ENCODE results near the gene GPR18.

GPR18 gene

GRCh38 chr13:99282264-99283231 is 24.4 kb upstream of the GPR18 start:
- H3K4me3 ChIP-seq (ENCODE audit: low read depth, low read length), result no peak overlapping the region
- DNase-seq, result no peak
- H3K27ac ChIP-seq, result no peak overlapping the region

GRCh38 chr13:99281811-99282263 is 23.7 kb upstream of the GPR18 start:
- H3K27ac ChIP-seq, result no peak overlapping the region
- no peak for TF ChIP-seq CTCF (IDR thresholded peaks at IDR 0.05; ENCODE audit: low read depth, low read length)
- DNase-seq, result no peak

More at GRCh38 chr13:99282264-99283231, 24.4 kb upstream of the GPR18 start:
- no peaks in the 10 kb centered on the region for H3K9me3 ChIP-seq (ENCODE audit: severe bottlenecking)
- no peak for TF ChIP-seq CTCF (IDR thresholded peaks at IDR 0.05; ENCODE audit: low read depth, low read length)
- H3K36me3 ChIP-seq, result peaks cover 14% of the 10 kb centered on the region
- no peaks in the 10 kb centered on the region for H3K27me3 ChIP-seq (ENCODE audit: insufficient read depth, low read depth, severe bottlenecking)

GRCh38 chr13:99280166-99280565 is 22.0 kb upstream of the GPR18 start:
- TF ChIP-seq CTCF (IDR thresholded peaks at IDR 0.05; ENCODE audit: low read depth, low read length), result no peak
- H3K36me3 ChIP-seq, result peaks cover 14% of the 10 kb centered on the region
- H3K27ac ChIP-seq, result no peak overlapping the region
- H3K4me3 ChIP-seq (ENCODE audit: low read depth, low read length), result no peak overlapping the region
- H3K9me3 ChIP-seq (ENCODE audit: severe bottlenecking), result no peaks in the 10 kb centered on the region
- no peak for DNase-seq
- no peaks in the 10 kb centered on the region for H3K27me3 ChIP-seq (ENCODE audit: insufficient read depth, low read depth, severe bottlenecking)

More at GRCh38 chr13:99281811-99282263, 23.7 kb upstream of the GPR18 start:
- H3K36me3 ChIP-seq, result peaks cover 14% of the 10 kb centered on the region
- H3K9me3 ChIP-seq (ENCODE audit: severe bottlenecking), result no peaks in the 10 kb centered on the region
- H3K27me3 ChIP-seq (ENCODE audit: insufficient read depth, low read depth, severe bottlenecking), result no peaks in the 10 kb centered on the region
- H3K4me3 ChIP-seq (ENCODE audit: low read depth, low read length), result no peak overlapping the region

GRCh38 chr13:99279637-99280036 is 21.5 kb upstream of the GPR18 start:
- DNase-seq, result no peak
- Histone ChIP-seq H3K9me3 (ENCODE audit: severe bottlenecking) (no peaks in the 10 kb centered on the region), H3K27ac (no peak overlapping the region), H3K27me3 (ENCODE audit: insufficient read depth, low read depth, severe bottlenecking) (no peaks in the 10 kb centered on the region), H3K4me3 (ENCODE audit: low read depth, low read length) (no peak overlapping the region), H3K36me3 (peaks cover 17% of the 10 kb centered on the region)
- no peak for TF ChIP-seq CTCF (IDR thresholded peaks at IDR 0.05; ENCODE audit: low read depth, low read length)

- no peak overlapping the region for H3K27ac ChIP-seq
- H3K4me3 ChIP-seq (ENCODE audit: low read depth, low read length), result no peak overlapping the region
- no peaks in the 10 kb centered on the region for H3K27me3 ChIP-seq (ENCODE audit: insufficient read depth, low read depth, severe bottlenecking)
- H3K9me3 ChIP-seq (ENCODE audit: severe bottlenecking), result no peaks in the 10 kb centered on the region
- no peak for TF ChIP-seq CTCF (IDR thresholded peaks at IDR 0.05; ENCODE audit: low read depth, low read length)
- no peak for DNase-seq
- H3K36me3 ChIP-seq, result peaks cover 17% of the 10 kb centered on the region
Observed at GRCh38 chr13:99278843-99279242, 20.7 kb upstream of the GPR18 start.
